HEK293T (cell line): ENCODE data around the gene SAMMSON.
A peak's percentile ranks its signal among the peaks of the same experiment; 100 is the strongest.

Source experiments
- CTCF ChIA-PET: fragments of 350-600 bp; formaldehyde crosslinking; extraction: SDS; loops from one replicate; lab custom pipeline; 2021; ENCODE audit warnings: antibody characterized with exemption, inconsistent platforms; lab: Yijun Ruan, JAX
- POLR2A ChIA-PET: fragments of 350-600 bp; formaldehyde crosslinking; extraction: SDS; loops from one replicate; lab custom pipeline; 2020; ENCODE audit warnings: antibody characterized with exemption, inconsistent platforms; lab: Yijun Ruan, JAX
- DNase-seq: peaks from one replicate; pipeline ENCODE4 v3.0.0; 2012; ENCODE audit warnings: mixed read lengths; ENCODE audit errors: extremely low spot score
- ARNT ChIP-seq: fragments of 450-650 bp; IDR thresholded peaks from 2 replicates; pipeline ENCODE4 v1.6.1; 2017; ENCODE audit warnings: mild to moderate bottlenecking
- BHLHE40 ChIP-seq: fragments of 450-650 bp; IDR thresholded peaks from 2 replicates; pipeline ENCODE4 v1.6.1; 2016; ENCODE audit warnings: mild to moderate bottlenecking, moderate library complexity, borderline replicate concordance
- CTBP1 ChIP-seq: fragments of 450-650 bp; IDR thresholded peaks from 2 replicates; pipeline ENCODE4 v1.6.1; 2016; ENCODE audit warnings: borderline replicate concordance
- ELF4 ChIP-seq: fragments of 450-650 bp; IDR thresholded peaks from 2 replicates; pipeline ENCODE4 v1.6.1; 2017; ENCODE audit warnings: antibody characterized with exemption
- FOXA1 ChIP-seq: fragments of 450-650 bp; IDR thresholded peaks from 2 replicates; pipeline ENCODE4 v1.6.1; 2016; ENCODE audit warnings: mild to moderate bottlenecking
- FOXK2 ChIP-seq: fragments of 450-650 bp; IDR thresholded peaks from 2 replicates; pipeline ENCODE4 v1.6.1; 2016; ENCODE audit warnings: mild to moderate bottlenecking
- FOXM1 ChIP-seq: fragments of 450-650 bp; IDR thresholded peaks from 2 replicates; pipeline ENCODE4 v1.6.1; 2017; ENCODE audit warnings: mild to moderate bottlenecking, borderline replicate concordance
- HDGF ChIP-seq: fragments of 450-650 bp; IDR thresholded peaks from 2 replicates; pipeline ENCODE4 v1.6.1; 2017; ENCODE audit warnings: antibody characterized with exemption, borderline replicate concordance
- L3MBTL2 ChIP-seq: fragments of 450-650 bp; conservative IDR thresholded peaks from 2 replicates; pipeline ENCODE4 v1.6.1; 2016; ENCODE audit warnings: mild to moderate bottlenecking
- LEF1 ChIP-seq: fragments of 450-650 bp; IDR thresholded peaks from 2 replicates; pipeline ENCODE4 v1.6.1; 2017; ENCODE audit warnings: mild to moderate bottlenecking, borderline replicate concordance
- NFRKB ChIP-seq: fragments of 450-650 bp; IDR thresholded peaks from 2 replicates; pipeline ENCODE4 v1.6.1; 2016; ENCODE audit warnings: mild to moderate bottlenecking, moderate library complexity
- SP1 ChIP-seq: fragments of 450-650 bp; IDR thresholded peaks from 2 replicates; pipeline ENCODE4 v1.6.1; 2017
- SUZ12 ChIP-seq: fragments of 450-650 bp; IDR thresholded peaks from 2 replicates; pipeline ENCODE4 v1.6.1; 2016; ENCODE audit warnings: mild to moderate bottlenecking
- TARDBP ChIP-seq: fragments of 450-650 bp; IDR thresholded peaks from 2 replicates; pipeline ENCODE4 v1.6.1; 2016
- ZNF384 ChIP-seq: fragments of 450-650 bp; IDR thresholded peaks from 2 replicates; pipeline ENCODE4 v1.6.1; 2016
- TF ChIP-seq, protein P1 (sequence below): fragments of 450-650 bp; IDR thresholded peaks from 2 replicates; pipeline ENCODE4 v1.6.1; 2016

Gene SAMMSON

DNA sequence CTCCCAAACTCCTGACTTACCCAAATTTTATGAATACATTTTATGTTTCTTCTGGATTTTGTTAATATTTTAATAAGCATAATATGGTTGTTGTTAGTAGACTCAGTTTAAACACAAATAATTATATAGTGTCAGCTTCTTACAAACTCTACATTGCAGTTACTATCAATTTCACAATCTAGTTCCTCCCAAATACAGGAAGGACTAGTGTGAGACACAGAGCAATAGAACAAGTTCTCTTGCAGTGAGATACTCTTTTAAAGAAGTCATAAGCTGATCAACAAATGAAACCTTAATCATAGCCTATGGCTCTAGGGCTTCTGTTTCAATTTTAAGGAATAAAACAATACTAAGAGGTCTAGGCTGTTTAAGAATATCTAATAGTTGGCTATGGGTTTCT is 86.1 kb downstream of the SAMMSON start:
- no peak for TF ChIP-seq TARDBP
- TF ChIP-seq LEF1 = no peak
- TF ChIP-seq FOXK2 = no peak
- TF ChIP-seq, protein P1, sequence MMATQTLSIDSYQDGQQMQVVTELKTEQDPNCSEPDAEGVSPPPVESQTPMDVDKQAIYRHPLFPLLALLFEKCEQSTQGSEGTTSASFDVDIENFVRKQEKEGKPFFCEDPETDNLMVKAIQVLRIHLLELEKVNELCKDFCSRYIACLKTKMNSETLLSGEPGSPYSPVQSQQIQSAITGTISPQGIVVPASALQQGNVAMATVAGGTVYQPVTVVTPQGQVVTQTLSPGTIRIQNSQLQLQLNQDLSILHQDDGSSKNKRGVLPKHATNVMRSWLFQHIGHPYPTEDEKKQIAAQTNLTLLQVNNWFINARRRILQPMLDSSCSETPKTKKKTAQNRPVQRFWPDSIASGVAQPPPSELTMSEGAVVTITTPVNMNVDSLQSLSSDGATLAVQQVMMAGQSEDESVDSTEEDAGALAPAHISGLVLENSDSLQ = no peak
- TF ChIP-seq ELF4 = no peak
- TF ChIP-seq SP1 = no peak
- TF ChIP-seq ARNT = no peak
- TF ChIP-seq HDGF = no peak

DNA sequence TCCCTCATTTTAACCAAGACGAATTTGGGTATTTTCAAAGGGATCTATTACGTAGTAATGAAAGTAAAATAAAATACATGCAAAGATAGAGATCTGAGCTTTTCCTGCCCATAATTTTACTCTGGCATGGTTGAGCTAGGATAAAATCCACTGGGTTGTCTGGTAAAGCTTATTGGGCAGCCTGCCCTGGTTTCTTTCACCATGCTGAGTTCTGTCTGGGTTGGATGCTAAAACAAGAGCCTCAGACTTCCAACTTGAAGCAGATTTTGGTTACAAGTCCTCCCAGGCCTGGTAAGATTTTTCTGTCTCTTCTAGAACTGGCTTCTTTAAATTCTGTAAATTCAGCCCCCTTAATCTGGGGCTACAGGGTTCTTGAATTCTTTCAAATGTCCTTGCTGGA is 86.8 kb downstream of the SAMMSON start:
- TF ChIP-seq FOXM1 = no peak
- no peak for TF ChIP-seq SP1
- TF ChIP-seq LEF1 = no peak
- DNase-seq = no peak
- CTCF ChIA-PET = no interaction called here
- POLR2A ChIA-PET = no interaction called here

More for the DNA sequence above, 86.1 kb downstream of the SAMMSON start:
- CTCF ChIA-PET = no interaction called here
- DNase-seq = no peak
- POLR2A ChIA-PET = no interaction called here

DNA sequence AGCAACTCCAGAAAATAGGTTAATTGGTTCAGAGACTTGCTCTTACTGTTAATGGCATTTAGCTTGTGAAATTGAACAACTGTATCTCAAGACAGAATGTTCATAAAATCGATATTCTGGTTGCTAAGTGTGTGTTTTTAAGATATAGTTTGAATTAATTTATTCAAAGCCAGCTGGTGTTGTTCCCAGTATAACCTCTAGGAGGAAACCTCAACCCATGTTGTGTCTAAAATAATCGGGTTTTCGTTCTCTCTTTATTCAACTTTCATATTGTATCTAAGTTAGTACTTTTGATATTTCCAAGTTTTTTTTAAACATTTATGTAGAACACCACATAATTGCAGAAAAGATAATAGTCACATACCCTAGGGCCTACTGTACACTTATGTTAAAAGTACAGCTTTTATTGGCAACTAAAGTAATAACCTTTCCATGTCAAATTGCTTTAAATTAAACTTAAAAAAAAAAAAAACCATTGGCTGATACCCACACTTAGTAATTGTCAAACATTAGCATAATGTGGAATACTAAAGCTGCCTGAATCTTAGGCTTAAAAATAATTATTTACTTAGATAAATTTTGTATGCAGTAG is 90.9 kb downstream of the SAMMSON start:
- TF ChIP-seq ZNF384 = peak; percentile 22; the same call in 1 of the 2 replicates
- no peak for TF ChIP-seq L3MBTL2
- CTCF ChIA-PET = interaction anchor here (0.7 kb wide), 1 partner anchor 18 kb away, joined by 3 read pairs; no protein-coding TSS in a partner anchor
- POLR2A ChIA-PET = no interaction called here
- peak; percentile 35 for DNase-seq

DNA sequence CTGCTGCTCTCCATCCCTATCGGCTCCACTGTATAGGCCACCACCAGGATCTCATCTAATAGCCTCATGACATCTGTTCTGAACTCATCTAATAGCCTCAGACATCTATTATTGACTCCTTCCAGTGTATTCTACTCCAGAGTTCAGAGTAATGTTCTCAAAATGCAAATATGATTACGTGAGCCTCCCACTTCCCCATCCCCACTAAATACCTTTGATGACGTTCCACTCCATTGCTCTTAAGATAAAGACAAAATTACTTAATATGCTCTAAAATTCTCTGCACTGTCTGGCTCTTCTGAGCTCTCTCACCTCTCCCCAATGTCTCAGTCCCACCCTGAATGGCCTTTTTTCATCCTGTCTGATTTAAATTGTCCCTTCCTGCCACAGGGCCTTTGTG is 94.7 kb downstream of the SAMMSON start:
- no peak for DNase-seq
- ChIA-PET POLR2A (no interaction called here), CTCF (no interaction called here)
- TF ChIP-seq HDGF = no peak
- no peak for TF ChIP-seq FOXM1

DNA sequence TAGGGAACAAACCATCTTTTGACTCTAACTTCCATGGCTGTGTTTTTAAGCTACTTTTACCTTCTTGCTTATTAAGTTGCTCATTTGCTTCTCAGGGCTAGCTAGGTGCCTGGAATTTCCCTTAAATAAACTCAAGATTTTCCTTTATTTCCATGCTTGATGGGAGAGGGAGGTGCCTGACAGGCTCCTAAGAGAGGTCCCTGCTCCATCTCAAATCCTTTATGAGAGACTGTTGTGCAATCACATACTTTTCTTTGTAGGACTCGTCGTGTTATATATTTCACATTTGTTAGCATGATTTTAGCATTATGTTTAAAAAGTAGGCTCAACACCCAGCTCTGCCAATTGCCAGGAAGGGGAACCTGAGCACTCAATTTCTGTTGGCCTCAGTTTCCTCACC is 95.7 kb downstream of the SAMMSON start:
- POLR2A ChIA-PET = no interaction called here
- TF ChIP-seq NFRKB (no peak), FOXK2 (no peak), FOXA1 (no peak), L3MBTL2 (no peak), ARNT (no peak), ZNF384 (no peak), TARDBP (no peak), SUZ12 (no peak), ELF4 (no peak), CTBP1 (no peak), BHLHE40 (no peak), HDGF (no peak), FOXM1 (no peak), SP1 (no peak), LEF1 (no peak)
- TF ChIP-seq, protein P1 = no peak
- CTCF ChIA-PET = no interaction called here
- DNase-seq = no peak

DNA sequence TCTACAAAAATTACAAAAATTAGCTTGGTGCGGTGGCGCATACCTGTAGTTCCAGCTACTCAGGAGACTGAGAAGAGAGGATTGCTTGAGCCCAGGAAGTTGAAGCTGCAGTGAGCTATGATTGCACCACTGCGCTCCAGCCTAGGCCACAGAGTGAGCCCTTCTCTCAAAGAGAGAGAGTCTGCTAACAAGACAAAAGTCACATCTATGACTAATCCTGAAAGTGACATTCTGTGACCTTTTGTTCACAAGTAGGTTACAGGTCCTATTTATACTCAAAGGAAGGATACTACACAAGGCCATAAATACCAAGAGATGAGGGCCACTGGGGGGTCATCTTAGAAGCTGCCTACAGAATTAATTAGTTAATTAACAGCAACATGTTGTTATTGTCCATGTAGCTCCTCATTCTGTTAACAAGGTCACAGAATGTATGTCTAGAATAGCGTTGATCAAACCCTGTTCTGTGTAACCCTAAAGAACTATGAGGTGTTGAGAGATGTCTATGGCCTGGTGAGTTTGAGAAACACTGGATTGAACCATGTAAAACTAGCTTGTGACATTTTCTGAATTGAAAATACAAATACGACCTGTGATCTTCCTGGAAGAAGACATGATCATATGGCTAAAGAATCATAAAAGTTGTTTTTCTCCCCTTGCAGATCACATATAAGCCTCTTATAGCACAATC is 97.0 kb downstream of the SAMMSON start:
- ChIA-PET CTCF (interaction anchor here (0.6 kb wide), 1 partner anchor 24 kb away, joined by 6 read pairs; no protein-coding TSS in a partner anchor), POLR2A (no interaction called here)
- TF ChIP-seq NFRKB (no peak), FOXK2 (no peak), TARDBP (no peak), HDGF (no peak), ELF4 (no peak), ARNT (no peak), SP1 (no peak), BHLHE40 (no peak), LEF1 (no peak), FOXA1 (no peak), L3MBTL2 (no peak)
- no peak for DNase-seq

DNA sequence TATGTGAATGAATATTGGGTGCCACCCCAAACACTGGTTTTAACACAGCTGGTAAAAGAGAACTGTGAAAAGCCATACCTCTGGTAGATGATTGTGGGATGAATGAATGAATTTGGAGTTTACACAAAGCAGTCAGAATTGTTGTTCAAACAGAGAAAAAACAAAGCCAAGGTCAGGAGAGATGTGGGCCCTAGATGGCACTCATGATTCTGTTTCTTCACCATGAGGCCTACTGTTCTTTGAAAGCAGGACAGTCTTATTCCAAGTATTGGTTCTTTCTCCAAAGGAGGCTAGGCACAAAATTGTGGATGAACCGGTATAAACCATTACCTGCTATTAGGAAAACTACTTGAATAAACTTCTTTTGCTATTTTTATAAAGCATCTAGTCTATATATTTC is 97.6 kb downstream of the SAMMSON start:
- DNase-seq = no peak
- TF ChIP-seq ARNT (no peak), ZNF384 (no peak), TARDBP (no peak), BHLHE40 (no peak), L3MBTL2 (no peak), FOXM1 (no peak), ELF4 (no peak), FOXA1 (no peak), NFRKB (no peak), SUZ12 (no peak), HDGF (no peak)
- TF ChIP-seq, protein P1 = no peak
- POLR2A ChIA-PET = no interaction called here
- CTCF ChIA-PET = no interaction called here
